GM13976 (cell line): ENCODE results near the gene GRIA1.
A peak's percentile ranks its signal among the peaks of the same experiment; 100 is the strongest.

Experiments used
- DNase-seq: peaks from one replicate; pipeline ENCODE4 v3.0.0; 2012; ENCODE audit warnings: low spot score
- in situ Hi-C: fragments of 300-500 bp; cut with MboI; formaldehyde crosslinking; loops from one replicate; pipeline ENCODE4 v1.12.0; 2022; ENCODE audit warnings: low sequenced_read_pairs, mixed read lengths, inconsistent platforms; ENCODE audit not compliant: unreplicated experiment
- TF ChIP-seq, protein P1 (sequence below): IDR thresholded peaks from 2 replicates; pipeline ENCODE4 v1.5.1; 2012; ENCODE audit warnings: borderline replicate concordance, mild to moderate bottlenecking; ENCODE audit not compliant: insufficient read depth; ENCODE audit errors: extremely low read depth, missing control alignments, control extremely low read depth

The GRIA1 gene

DNA sequence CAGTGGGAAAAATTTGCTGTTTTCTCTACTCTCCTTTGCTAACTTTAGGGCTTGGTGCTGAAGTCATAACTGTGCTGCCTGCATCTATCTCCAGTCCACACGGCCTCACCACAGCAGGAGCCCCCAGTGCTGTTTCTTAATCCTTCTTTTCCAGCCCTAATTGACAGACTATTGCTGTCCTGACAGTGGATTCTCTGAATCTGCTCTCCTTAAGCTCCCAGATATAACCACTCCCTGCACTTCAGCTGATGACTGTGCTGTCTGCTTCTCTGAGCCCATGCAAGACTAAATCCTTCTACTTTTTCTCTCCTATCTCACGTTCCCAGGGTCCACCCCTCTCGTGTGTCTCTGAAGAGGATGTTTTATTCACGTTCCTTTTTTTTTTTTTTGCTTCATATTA lies 19.7 kb upstream of the GRIA1 start:
- in situ Hi-C loops = no loop called here
- TF ChIP-seq, protein P1, sequence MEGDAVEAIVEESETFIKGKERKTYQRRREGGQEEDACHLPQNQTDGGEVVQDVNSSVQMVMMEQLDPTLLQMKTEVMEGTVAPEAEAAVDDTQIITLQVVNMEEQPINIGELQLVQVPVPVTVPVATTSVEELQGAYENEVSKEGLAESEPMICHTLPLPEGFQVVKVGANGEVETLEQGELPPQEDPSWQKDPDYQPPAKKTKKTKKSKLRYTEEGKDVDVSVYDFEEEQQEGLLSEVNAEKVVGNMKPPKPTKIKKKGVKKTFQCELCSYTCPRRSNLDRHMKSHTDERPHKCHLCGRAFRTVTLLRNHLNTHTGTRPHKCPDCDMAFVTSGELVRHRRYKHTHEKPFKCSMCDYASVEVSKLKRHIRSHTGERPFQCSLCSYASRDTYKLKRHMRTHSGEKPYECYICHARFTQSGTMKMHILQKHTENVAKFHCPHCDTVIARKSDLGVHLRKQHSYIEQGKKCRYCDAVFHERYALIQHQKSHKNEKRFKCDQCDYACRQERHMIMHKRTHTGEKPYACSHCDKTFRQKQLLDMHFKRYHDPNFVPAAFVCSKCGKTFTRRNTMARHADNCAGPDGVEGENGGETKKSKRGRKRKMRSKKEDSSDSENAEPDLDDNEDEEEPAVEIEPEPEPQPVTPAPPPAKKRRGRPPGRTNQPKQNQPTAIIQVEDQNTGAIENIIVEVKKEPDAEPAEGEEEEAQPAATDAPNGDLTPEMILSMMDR = no peak

DNA sequence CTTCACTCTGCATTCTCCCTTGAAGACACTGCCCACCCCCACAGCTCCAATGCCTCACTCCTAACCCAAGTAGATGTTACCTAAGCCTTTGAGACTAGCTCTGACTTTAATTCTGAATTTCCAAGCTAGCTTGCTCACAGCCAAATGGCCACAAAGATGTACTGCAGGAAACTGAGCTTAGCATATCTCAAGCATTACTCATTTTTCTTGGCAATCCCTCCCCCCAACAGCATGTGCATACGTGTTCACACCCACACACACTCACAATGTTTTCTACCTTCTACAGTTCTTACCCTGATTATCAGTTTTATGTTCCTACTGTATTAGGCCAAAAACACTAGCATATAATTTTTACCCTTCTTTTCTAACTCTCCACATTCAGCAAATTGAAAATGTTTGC lies 13.7 kb upstream of the GRIA1 start:
- in situ Hi-C loops = no loop called here
- DNase-seq = no peak
- TF ChIP-seq, protein P1 = no peak

More for the DNA sequence above, 19.7 kb upstream of the GRIA1 start:
- DNase-seq = no peak

DNA sequence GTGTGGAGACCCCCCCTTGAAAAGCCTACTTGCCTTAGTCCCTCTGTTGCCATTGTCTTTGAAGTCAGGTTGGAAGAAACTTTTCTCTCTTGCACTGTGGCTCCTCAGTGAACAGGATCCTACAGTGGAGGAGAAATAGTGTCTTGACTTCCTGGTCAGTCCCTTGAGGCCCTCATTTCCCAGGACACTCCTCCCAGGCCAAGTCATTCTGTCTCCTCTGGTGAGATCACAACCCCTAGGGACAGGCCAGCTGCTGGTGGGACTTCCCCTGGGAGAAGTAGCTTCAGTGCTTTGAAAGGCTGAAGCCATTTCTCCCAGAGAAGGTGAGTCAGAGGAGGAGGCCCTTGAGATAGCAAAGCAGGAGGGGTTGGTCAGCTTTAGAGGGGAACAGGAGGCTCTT lies 10.1 kb upstream of the GRIA1 start:
- TF ChIP-seq, protein P1 = no peak
- in situ Hi-C loops = no loop called here
- peak; percentile 40 for DNase-seq

DNA sequence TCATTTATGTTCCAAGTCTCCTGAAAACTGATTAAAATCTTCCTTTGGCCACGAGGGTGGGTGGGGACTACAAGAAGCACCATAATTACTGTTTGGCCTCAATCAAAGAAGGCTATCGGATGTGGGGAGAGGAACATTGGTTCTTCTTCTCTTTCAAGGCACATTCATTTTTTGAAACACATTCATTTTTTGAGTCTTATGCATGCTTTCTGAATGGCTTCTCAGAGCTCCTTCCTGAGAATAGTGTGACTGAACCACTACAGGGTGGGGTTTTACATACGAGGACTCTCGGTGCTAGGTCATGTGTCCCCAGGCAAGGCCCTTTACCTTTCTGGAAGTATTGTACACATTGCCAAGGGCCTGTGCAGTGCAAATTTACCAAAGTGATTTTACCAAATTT lies 7.0 kb upstream of the GRIA1 start:
- in situ Hi-C loops = no loop called here
- no peak for DNase-seq
- TF ChIP-seq, protein P1 = no peak

DNA sequence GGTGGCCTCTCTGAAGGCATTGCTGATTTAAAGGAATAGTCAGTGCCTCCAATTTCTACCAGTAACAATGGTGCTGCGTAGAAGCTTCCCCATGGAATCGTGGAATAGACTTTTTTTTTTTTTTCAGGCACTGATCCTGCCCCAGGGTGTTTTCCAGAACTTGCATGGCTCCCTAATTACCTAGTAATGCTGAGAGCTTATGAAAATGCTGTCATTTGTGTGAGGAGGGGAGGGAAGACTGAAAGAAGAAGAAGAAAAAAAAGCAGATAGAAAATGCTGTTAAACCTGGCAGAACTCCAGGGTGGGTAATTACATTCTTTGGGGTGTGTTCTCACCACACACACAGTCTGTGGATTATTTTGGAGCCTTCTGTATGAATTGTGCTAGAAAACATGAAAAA lies 4.8 kb upstream of the GRIA1 start:
- DNase-seq = no peak
- in situ Hi-C loops = no loop called here
- TF ChIP-seq, protein P1 = no peak

DNA sequence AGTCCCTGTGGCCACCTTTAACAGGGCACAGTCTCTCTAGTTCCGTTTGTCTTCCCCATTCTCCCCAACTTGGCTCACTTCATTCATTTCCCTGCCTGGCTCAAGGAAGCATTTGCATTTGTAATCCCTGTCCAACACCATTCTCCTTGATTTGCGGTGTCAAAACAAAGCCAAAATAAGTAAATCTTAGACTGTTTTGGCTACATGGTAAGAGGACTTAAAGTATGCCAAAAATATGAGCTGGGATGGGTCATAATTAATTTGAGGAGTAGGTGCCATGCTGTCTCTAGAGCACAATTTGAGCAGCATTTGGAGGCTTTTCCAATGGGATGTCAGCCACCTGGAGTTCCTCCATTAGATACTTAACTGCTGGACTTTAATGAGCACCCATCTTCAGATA lies 3.7 kb upstream of the GRIA1 start:
- in situ Hi-C loops = no loop called here
- TF ChIP-seq, protein P1 = no peak

DNA sequence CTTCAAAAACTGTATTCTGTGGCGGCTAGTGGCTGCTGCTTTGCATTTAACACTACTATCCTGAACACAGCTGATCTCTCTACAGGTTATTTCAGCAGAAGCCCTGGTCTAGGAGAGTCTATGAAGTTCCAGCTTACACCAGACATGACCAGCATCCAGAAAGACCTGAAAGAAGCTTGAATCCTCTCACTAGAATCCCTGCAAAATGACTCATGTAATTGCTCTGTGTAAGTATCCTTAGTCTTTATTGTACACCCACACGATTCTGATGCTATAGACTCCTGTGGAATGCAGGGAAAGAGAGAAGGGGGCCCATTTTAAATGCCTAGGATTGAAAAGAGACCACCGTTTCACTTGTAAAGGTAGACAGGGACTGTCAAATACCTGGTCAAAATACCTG lies 859 bp upstream of the GRIA1 start:
- in situ Hi-C loops = no loop called here
- TF ChIP-seq, protein P1 = no peak
- DNase-seq = no peak

More for the DNA sequence above, 3.7 kb upstream of the GRIA1 start:
- no peak for DNase-seq
